ENCODE data around the gene NEBL. TPM values are rescaled to one million over a fixed set of nuclear protein-coding genes. Genes with fewer than 3 reads are reported as not detected.

The NEBL gene
- total and polyA plus RNA-seq, 9 donors, result 1.2 to 7.2 (median 1.6) TPM

DNA sequence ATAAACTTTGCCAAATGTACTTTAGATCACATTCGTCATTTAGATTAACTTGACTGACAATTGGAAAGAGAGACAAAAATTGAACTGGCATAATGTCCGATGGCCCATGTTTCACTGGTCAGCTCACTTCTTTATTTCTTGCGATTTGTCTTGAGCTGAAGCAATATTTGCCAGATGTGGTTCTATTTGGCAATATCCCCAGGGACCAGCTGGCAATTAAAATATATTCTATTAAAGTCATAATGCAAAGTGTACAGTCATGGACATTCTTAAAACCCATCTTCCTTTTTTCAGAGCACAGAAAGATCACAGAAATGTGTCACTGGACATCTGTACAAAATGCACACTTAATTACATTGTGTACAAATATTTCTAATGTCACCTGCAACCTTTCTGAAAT lies 26.3 kb downstream of the NEBL start:
- WGBS (ENCODE audit: insufficient coverage), result 93% methylated on average over 2 of the region's 3 CpGs
- Histone ChIP-seq H3K4me1 (ENCODE audit: control insufficient read depth, insufficient read depth, low read length) (no peaks in the 10 kb centered on the region), H3K9me3 (replicated peaks; ENCODE audit: control insufficient read depth, low read depth, low read length) (no peaks in the 10 kb centered on the region)

DNA sequence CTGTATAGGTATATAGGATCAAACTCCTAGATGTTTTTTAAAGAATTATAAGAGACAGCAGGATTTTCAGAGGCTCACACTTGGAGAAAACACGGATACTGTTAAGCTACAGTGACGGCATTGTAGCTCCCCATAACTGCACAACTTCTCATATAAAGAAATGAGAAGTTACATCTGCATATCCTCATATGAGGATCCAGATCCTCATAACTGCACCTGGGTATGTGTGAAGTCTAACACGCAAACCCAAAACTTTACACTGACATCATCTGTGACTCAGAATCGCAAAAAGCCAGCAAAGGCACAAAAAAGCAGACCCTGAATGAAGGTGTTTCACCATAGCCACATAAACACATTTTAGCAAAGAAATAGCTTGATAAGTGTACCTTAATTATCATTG lies 34.1 kb downstream of the NEBL start:
- no CpG with 5 or more reads among the region's 4 CpGs for WGBS (ENCODE audit: insufficient coverage)
- no peak for DNase-seq
- H3K4me1 ChIP-seq (ENCODE audit: control insufficient read depth, insufficient read depth, low read length), result no peaks in the 10 kb centered on the region
- no peaks in the 10 kb centered on the region for H3K27me3 ChIP-seq (ENCODE audit: control insufficient read depth, insufficient read depth, low read length)
- no peak overlapping the region for H3K27ac ChIP-seq (ENCODE audit: low read length)
- no peaks in the 10 kb centered on the region for H3K9me3 ChIP-seq (replicated peaks; ENCODE audit: control insufficient read depth, low read depth, low read length)
- H3K36me3 ChIP-seq (ENCODE audit: control insufficient read depth, insufficient read depth, low read length), result no peaks in the 10 kb centered on the region
- H3K4me3 ChIP-seq (ENCODE audit: low read length), result no peak overlapping the region

More for the DNA sequence above, 26.3 kb downstream of the NEBL start:
- DNase-seq, result no peak
- Histone ChIP-seq H3K36me3 (ENCODE audit: control insufficient read depth, insufficient read depth, low read length) (no peaks in the 10 kb centered on the region), H3K4me3 (ENCODE audit: low read length) (no peak overlapping the region), H3K27ac (ENCODE audit: low read length) (no peak overlapping the region), H3K27me3 (ENCODE audit: control insufficient read depth, insufficient read depth, low read length) (no peaks in the 10 kb centered on the region)

DNA sequence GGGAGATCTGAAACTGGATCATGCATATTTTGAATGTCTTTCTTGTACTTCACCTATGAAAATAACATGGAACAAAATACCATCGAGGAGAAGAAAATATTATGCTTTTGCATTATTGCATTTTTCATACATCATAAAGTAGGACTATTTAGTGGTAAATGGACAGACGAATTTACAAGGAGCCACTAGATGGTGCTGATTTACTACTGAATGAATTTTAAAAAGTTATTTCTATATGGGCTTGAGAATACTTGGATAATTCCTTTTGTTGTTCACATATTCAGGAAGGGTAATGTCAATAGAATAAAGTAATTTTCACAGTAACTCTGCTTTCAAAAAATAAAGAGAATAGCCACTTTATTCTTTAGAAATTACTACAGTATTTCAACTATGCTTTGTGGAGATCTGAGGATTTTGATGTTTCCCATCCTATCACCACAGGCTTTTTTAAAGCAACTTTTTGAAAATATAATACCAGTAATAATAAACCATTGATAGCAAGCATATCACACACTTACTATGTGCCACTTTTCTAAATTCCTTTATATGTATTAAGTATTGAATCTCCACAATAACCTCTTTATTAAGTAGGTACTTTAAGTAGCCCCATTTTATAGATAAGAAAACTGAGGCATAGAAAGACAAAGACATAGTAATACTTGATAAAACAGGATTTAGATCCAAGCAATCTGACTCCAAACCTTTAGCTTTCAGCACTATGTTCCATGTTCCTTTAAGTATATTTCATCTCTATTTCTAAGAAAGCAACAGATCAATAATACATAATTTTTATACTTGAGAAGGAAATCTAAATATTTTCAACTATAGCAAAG lies 38.6 kb downstream of the NEBL start:
- H3K36me3 ChIP-seq (ENCODE audit: control insufficient read depth, insufficient read depth, low read length), result no peaks in the 10 kb centered on the region
- no peak overlapping the region for H3K4me3 ChIP-seq (ENCODE audit: low read length)
- no CpG with 5 or more reads among the region's 2 CpGs for WGBS (ENCODE audit: insufficient coverage)
- H3K9me3 ChIP-seq (replicated peaks; ENCODE audit: control insufficient read depth, low read depth, low read length), result no peaks in the 10 kb centered on the region
- DNase-seq, result peak; percentile 61
- H3K4me1 ChIP-seq (ENCODE audit: control insufficient read depth, insufficient read depth, low read length), result no peaks in the 10 kb centered on the region
- H3K27me3 ChIP-seq (ENCODE audit: control insufficient read depth, insufficient read depth, low read length), result no peaks in the 10 kb centered on the region
- no peak overlapping the region for H3K27ac ChIP-seq (ENCODE audit: low read length)

DNA sequence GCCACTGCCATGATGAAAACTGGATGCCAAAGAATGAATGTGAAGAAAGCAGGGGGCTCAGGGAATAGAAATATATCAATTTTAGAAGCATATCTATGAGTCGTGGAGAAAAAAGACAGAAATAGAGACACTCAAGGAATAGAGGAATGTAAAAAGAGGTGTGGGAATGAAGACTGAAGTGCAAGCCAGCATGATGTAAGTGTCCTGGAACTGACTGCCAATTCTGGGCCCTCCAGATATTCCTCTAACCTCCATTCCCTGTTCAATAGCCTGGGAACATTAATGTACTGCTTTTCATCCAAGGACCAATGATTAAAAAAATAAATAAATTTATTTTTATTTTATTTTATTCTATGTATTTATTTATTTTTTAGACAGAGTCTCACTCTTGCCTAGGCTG lies 40.6 kb downstream of the NEBL start:
- H3K4me1 ChIP-seq (ENCODE audit: control insufficient read depth, insufficient read depth, low read length), result no peaks in the 10 kb centered on the region
- H3K27me3 ChIP-seq (ENCODE audit: control insufficient read depth, insufficient read depth, low read length), result no peaks in the 10 kb centered on the region
- no peaks in the 10 kb centered on the region for H3K9me3 ChIP-seq (replicated peaks; ENCODE audit: control insufficient read depth, low read depth, low read length)
- H3K27ac ChIP-seq (ENCODE audit: low read length), result no peak overlapping the region
- no peaks in the 10 kb centered on the region for H3K36me3 ChIP-seq (ENCODE audit: control insufficient read depth, insufficient read depth, low read length)
- WGBS (ENCODE audit: insufficient coverage), result 17% methylated on average over 1 of the region's 1 CpG
- no peak for DNase-seq
- no peak overlapping the region for H3K4me3 ChIP-seq (ENCODE audit: low read length)

DNA sequence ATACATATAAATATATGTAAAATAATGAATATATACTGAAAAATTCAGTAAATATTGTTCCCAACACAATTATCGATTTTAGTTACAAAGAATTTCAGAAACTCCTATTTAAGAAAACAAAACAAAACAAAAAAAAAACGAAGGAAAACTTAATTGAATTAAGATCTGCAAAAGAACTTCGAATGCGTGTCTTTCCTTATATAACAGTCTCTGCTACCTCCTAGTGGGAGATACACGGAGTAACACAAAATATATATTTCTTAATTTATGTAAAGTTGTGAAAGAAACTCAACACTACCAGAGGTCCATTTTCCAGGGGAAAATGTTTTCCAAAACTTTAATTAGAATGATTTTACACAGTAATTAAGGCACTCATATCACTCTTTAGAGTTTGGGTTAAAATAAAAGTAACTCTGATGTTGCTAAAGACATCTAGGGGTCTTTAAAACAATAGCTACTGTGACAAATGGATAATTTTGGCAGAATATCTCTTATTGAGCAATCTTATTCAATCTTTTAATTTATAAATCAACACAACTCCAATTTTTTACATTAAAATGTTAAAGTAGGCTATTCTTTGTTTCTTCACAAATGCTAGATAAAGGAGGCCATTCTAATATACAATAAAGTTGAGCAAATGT lies 41.6 kb downstream of the NEBL start:
- Histone ChIP-seq H3K27ac (ENCODE audit: low read length) (no peak overlapping the region), H3K36me3 (ENCODE audit: control insufficient read depth, insufficient read depth, low read length) (no peaks in the 10 kb centered on the region), H3K4me1 (ENCODE audit: control insufficient read depth, insufficient read depth, low read length) (no peaks in the 10 kb centered on the region), H3K27me3 (ENCODE audit: control insufficient read depth, insufficient read depth, low read length) (no peaks in the 10 kb centered on the region), H3K4me3 (ENCODE audit: low read length) (no peak overlapping the region), H3K9me3 (replicated peaks; ENCODE audit: control insufficient read depth, low read depth, low read length) (no peaks in the 10 kb centered on the region)
- DNase-seq, result peak; percentile 69
- no CpG with 5 or more reads among the region's 5 CpGs for WGBS (ENCODE audit: insufficient coverage)

DNA sequence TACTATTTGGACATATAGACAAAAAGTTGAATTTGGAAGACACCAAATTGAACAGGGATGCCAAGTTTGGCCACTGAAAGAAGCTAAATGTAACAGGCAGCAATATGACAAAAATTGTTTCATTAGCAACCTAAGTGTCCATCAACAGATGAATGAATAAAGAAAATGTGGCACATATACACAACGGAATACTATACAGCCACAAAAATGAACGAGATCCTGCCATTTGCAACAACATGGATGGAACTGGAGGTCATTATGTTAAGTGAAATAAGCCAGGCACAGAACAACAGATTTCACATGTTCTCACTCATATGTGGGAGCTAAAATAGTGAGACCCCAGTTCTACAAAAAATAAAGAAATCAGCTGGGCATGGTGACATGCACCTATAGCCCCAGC lies 43.8 kb downstream of the NEBL start:
- Histone ChIP-seq H3K36me3 (ENCODE audit: control insufficient read depth, insufficient read depth, low read length) (no peaks in the 10 kb centered on the region), H3K9me3 (replicated peaks; ENCODE audit: control insufficient read depth, low read depth, low read length) (peaks cover 5% of the 10 kb centered on the region), H3K27ac (ENCODE audit: low read length) (no peak overlapping the region), H3K4me1 (ENCODE audit: control insufficient read depth, insufficient read depth, low read length) (no peaks in the 10 kb centered on the region), H3K27me3 (ENCODE audit: control insufficient read depth, insufficient read depth, low read length) (no peaks in the 10 kb centered on the region), H3K4me3 (ENCODE audit: low read length) (no peak overlapping the region)
- no peak for DNase-seq
- WGBS (ENCODE audit: insufficient coverage), result no CpG with 5 or more reads among the region's 2 CpGs

DNA sequence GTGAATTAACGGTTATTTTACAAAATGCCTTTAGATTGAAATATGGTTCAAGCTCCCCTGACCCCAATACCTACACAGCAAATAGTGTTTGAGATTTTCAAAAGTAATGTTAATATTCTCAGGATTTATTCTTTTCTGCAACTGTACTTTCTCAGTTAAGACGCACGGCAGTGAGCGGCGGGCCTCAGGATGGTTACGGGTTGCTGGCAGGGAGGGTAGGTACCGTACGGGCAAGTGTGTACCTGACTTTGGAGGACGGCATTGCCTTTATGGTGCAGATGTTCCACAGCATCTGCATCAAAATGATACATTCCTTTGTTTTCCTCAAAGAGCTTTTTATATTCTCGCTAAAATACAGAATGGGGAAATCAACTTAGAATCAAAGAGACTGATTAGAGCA lies 44.8 kb downstream of the NEBL start:
- DNase-seq, result no peak
- Histone ChIP-seq H3K27ac (ENCODE audit: low read length) (no peak overlapping the region), H3K4me3 (ENCODE audit: low read length) (no peak overlapping the region), H3K4me1 (ENCODE audit: control insufficient read depth, insufficient read depth, low read length) (no peaks in the 10 kb centered on the region), H3K27me3 (ENCODE audit: control insufficient read depth, insufficient read depth, low read length) (no peaks in the 10 kb centered on the region), H3K36me3 (ENCODE audit: control insufficient read depth, insufficient read depth, low read length) (no peaks in the 10 kb centered on the region), H3K9me3 (replicated peaks; ENCODE audit: control insufficient read depth, low read depth, low read length) (peaks cover 5% of the 10 kb centered on the region)
- WGBS (ENCODE audit: insufficient coverage), result 80% methylated on average over 7 of the region's 10 CpGs

DNA sequence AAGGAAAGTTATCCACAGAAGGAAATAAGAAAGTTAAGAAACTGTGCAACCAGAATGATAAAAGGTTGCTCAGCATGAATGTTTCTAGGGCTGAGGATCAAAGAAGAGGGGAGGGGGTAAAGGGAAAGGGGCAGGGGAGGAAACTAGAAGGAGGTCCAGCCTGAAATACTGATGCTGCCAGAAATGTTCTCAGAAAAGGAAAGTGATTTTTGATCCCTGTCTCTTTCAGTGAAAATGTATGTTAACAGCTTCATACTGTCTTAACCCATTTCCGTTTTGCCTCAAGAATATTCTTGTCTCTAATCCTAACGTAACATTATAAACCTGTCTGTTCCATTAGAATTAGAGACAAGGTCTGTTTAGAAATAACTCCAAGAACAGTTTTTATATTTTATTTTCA lies 49.6 kb downstream of the NEBL start:
- Histone ChIP-seq H3K36me3 (ENCODE audit: control insufficient read depth, insufficient read depth, low read length) (no peaks in the 10 kb centered on the region), H3K4me1 (ENCODE audit: control insufficient read depth, insufficient read depth, low read length) (no peaks in the 10 kb centered on the region), H3K4me3 (ENCODE audit: low read length) (no peak overlapping the region), H3K9me3 (replicated peaks; ENCODE audit: control insufficient read depth, low read depth, low read length) (peaks cover 5% of the 10 kb centered on the region), H3K27me3 (ENCODE audit: control insufficient read depth, insufficient read depth, low read length) (no peaks in the 10 kb centered on the region), H3K27ac (ENCODE audit: low read length) (no peak overlapping the region)
- no CpG with 5 or more reads among the region's 2 CpGs for WGBS (ENCODE audit: insufficient coverage)
- no peak for DNase-seq

DNA sequence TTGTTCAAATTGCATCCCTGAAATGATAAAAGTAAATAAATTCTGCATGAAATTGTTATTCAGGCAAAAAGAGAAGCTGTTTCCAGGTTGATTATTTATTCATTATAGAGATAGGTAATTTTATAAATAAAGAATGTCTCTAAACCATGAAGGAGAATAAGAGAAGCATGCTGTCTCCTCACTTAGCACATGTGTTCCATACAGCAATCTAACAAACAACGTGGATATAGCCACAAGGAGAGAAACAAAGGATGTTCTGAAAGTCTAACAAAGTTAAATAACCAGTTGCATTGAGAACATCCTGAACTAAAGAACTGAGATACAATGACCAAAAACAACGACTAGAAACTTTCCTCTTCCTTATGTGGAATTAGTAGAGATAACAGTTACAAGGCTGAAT lies 50.8 kb downstream of the NEBL start:
- no CpG with 5 or more reads among the region's 2 CpGs for WGBS (ENCODE audit: insufficient coverage)
- no peak overlapping the region for H3K4me3 ChIP-seq (ENCODE audit: low read length)
- no peak overlapping the region for H3K27ac ChIP-seq (ENCODE audit: low read length)
- H3K36me3 ChIP-seq (ENCODE audit: control insufficient read depth, insufficient read depth, low read length), result no peaks in the 10 kb centered on the region
- H3K27me3 ChIP-seq (ENCODE audit: control insufficient read depth, insufficient read depth, low read length), result no peaks in the 10 kb centered on the region
- H3K9me3 ChIP-seq (replicated peaks; ENCODE audit: control insufficient read depth, low read depth, low read length), result peaks cover 5% of the 10 kb centered on the region
- no peak for DNase-seq
- no peaks in the 10 kb centered on the region for H3K4me1 ChIP-seq (ENCODE audit: control insufficient read depth, insufficient read depth, low read length)

DNA sequence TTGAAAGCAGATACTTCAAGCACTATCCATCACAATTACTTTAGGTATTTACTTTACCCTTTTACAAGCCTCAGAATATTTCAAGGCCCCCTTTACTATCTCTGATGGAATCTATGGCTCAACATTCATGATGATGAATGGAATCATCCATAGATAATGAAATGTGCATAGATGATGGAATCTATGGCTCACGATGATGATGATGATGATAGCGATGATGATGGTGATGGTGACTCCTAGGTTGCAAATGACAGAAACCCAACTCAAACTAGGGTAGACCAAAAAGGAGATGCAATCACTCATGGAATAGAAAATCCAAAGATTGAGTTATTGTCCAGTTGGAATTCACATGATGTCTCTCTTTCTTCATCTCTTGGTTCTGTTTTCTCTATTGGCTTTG lies 55.7 kb downstream of the NEBL start:
- H3K36me3 ChIP-seq (ENCODE audit: control insufficient read depth, insufficient read depth, low read length), result no peaks in the 10 kb centered on the region
- WGBS (ENCODE audit: insufficient coverage), result no CpG with 5 or more reads among the region's 2 CpGs
- H3K27ac ChIP-seq (ENCODE audit: low read length), result no peak overlapping the region
- H3K4me1 ChIP-seq (ENCODE audit: control insufficient read depth, insufficient read depth, low read length), result no peaks in the 10 kb centered on the region
- no peaks in the 10 kb centered on the region for H3K27me3 ChIP-seq (ENCODE audit: control insufficient read depth, insufficient read depth, low read length)
- peaks cover 8% of the 10 kb centered on the region for H3K9me3 ChIP-seq (replicated peaks; ENCODE audit: control insufficient read depth, low read depth, low read length)
- H3K4me3 ChIP-seq (ENCODE audit: low read length), result no peak overlapping the region
- DNase-seq, result no peak

Data from muscle of leg (tissue), 11 donors.